Measurements from ENCODE around the gene DEXI. TPM values are rescaled to one million over a fixed set of nuclear protein-coding genes. Genes with fewer than 3 reads are reported as not detected.
"Not testable (repeated sequence)": the region's sequence is repeated elsewhere in the genome, so short reads cannot be mapped to it uniquely, and the experiment has no call there.

The DEXI gene
- total RNA-seq, 4 donors from 2014 or later, result 83.9 to 184 (median 127) TPM

- DNase-seq (no peak), ATAC-seq (no peak)
- in situ Hi-C loops (cut with MboI; ENCODE audit: low sequenced_read_pairs in 4 of 4), result no loop called here
- TF ChIP-seq CTCF (IDR thresholded peaks at IDR 0.05 in 4 of 5, conservative IDR thresholded peaks at IDR 0.05 in 1 of 5), result no peak
- TF ChIP-seq POLR2A (IDR thresholded peaks at IDR 0.05), result no peak
- intact Hi-C loops (cut with DNase I; ENCODE audit: low total_unique reads), result no loop called here
- Histone ChIP-seq H3K36me3 (peaks cover 0 to 36% of the 10 kb centered on the region in 2 donors), H3K27ac (peak overlapping the region in 3 of 4 donors; percentile 6 to 93 (median 92)), H3K27me3 (no peaks in the 10 kb centered on the region), H3K9me3 (no peaks in the 10 kb centered on the region), H3K4me1 (peaks cover 45 to 49% of the 10 kb centered on the region in 2 donors), H3K4me3 (no peak overlapping the region)
Measured at GRCh38 chr16:10926867-10927266, 15.4 kb downstream of the DEXI start.

- no peak for DNase-seq
- ATAC-seq, result no peak
- intact Hi-C loops (cut with DNase I; ENCODE audit: low total_unique reads) (no loop called here), in situ Hi-C loops (cut with MboI; ENCODE audit: low sequenced_read_pairs in 4 of 4) (no loop called here)
- Histone ChIP-seq H3K4me1 (peaks cover 46 to 49% of the 10 kb centered on the region in 2 donors), H3K36me3 (peaks cover 0 to 36% of the 10 kb centered on the region in 2 donors), H3K27ac (peak overlapping the region; percentile 22 to 93 (median 92)), H3K9me3 (no peaks in the 10 kb centered on the region), H3K4me3 (no peak overlapping the region), H3K27me3 (no peaks in the 10 kb centered on the region)
- no peak for TF ChIP-seq CTCF (IDR thresholded peaks at IDR 0.05 in 4 of 5, conservative IDR thresholded peaks at IDR 0.05 in 1 of 5)
Measured at GRCh38 chr16:10926094-10926493, 16.2 kb downstream of the DEXI start.

GRCh38 chr16:10925285-10925684 lies 17.0 kb downstream of the DEXI start:
- H3K9me3 ChIP-seq; H3K27me3 ChIP-seq; intact Hi-C loops (cut with DNase I; ENCODE audit: low total_unique reads); in situ Hi-C loops (cut with MboI; ENCODE audit: low sequenced_read_pairs in 4 of 4); ATAC-seq; DNase-seq; H3K4me3 ChIP-seq: not testable (repeated sequence)
- Histone ChIP-seq H3K4me1 (peaks cover 46 to 50% of the 10 kb centered on the region in 2 donors), H3K27ac (peak overlapping the region; percentile 92 to 94 (median 93)), H3K36me3 (peaks cover 0 to 36% of the 10 kb centered on the region in 2 donors)

GRCh38 chr16:10923650-10924214 lies 18.5 kb downstream of the DEXI start:
- DNase-seq, result peak; percentile 87 to 97
- intact Hi-C loops (cut with DNase I; ENCODE audit: low total_unique reads) (loop anchor here (2.0 to 5.0 kb wide), 2 partner anchors 15 to 224 kb away; no protein-coding TSS in a partner anchor), in situ Hi-C loops (cut with MboI; ENCODE audit: low sequenced_read_pairs in 4 of 4) (loop anchor here in 2 of 4 donors (5.0 to 25.0 kb wide), 2 partner anchors 181 to 411 kb away; partner anchors contain the start of gene NUBP1 (in 1 of the 2))
- TF ChIP-seq CTCF (IDR thresholded peaks at IDR 0.05 in 4 of 5, conservative IDR thresholded peaks at IDR 0.05 in 1 of 5), result no peak
- TF ChIP-seq POLR2A (IDR thresholded peaks at IDR 0.05), result peak; percentile 7 to 29
- H3K4me3 ChIP-seq, result no peak overlapping the region
- H3K4me1 ChIP-seq, result peaks cover 47 to 53% of the 10 kb centered on the region in 2 donors
- peaks cover 0 to 30% of the 10 kb centered on the region in 2 donors for H3K36me3 ChIP-seq
- no peaks in the 10 kb centered on the region for H3K9me3 ChIP-seq
- peak overlapping the region; percentile 92 to 94 (median 93) for H3K27ac ChIP-seq
- peak; percentile 49 to 55 for ATAC-seq
- H3K27me3 ChIP-seq, result no peaks in the 10 kb centered on the region

GRCh38 chr16:10923146-10923649 lies 19.1 kb downstream of the DEXI start:
- intact Hi-C loops (cut with DNase I; ENCODE audit: low total_unique reads) (loop anchor here (2.0 to 5.0 kb wide), 2 partner anchors 16 to 224 kb away; no protein-coding TSS in a partner anchor), in situ Hi-C loops (cut with MboI; ENCODE audit: low sequenced_read_pairs in 4 of 4) (loop anchor here in 2 of 4 donors (5.0 to 25.0 kb wide), 2 partner anchors 181 to 411 kb away; partner anchors contain the start of gene NUBP1 (in 1 of the 2))
- H3K9me3 ChIP-seq, result no peaks in the 10 kb centered on the region
- H3K4me1 ChIP-seq, result peaks cover 52 to 58% of the 10 kb centered on the region in 2 donors
- DNase-seq (peak in 1 of 2 donors; percentile 52), ATAC-seq (peak in 1 of 2 donors; percentile 10)
- H3K36me3 ChIP-seq, result peaks cover 0 to 25% of the 10 kb centered on the region in 2 donors
- no peak overlapping the region for H3K4me3 ChIP-seq
- no peaks in the 10 kb centered on the region for H3K27me3 ChIP-seq
- TF ChIP-seq POLR2A (IDR thresholded peaks at IDR 0.05) (no peak), CTCF (IDR thresholded peaks at IDR 0.05 in 4 of 5, conservative IDR thresholded peaks at IDR 0.05 in 1 of 5) (no peak)
- peak overlapping the region; percentile 92 to 94 (median 93) for H3K27ac ChIP-seq
